ENCODE measurements around the gene IQSEC3.
"Not testable (repeated sequence)": the region's sequence is repeated elsewhere in the genome, so short reads cannot be mapped to it uniquely, and the experiment has no call there.

Gene IQSEC3

DNA sequence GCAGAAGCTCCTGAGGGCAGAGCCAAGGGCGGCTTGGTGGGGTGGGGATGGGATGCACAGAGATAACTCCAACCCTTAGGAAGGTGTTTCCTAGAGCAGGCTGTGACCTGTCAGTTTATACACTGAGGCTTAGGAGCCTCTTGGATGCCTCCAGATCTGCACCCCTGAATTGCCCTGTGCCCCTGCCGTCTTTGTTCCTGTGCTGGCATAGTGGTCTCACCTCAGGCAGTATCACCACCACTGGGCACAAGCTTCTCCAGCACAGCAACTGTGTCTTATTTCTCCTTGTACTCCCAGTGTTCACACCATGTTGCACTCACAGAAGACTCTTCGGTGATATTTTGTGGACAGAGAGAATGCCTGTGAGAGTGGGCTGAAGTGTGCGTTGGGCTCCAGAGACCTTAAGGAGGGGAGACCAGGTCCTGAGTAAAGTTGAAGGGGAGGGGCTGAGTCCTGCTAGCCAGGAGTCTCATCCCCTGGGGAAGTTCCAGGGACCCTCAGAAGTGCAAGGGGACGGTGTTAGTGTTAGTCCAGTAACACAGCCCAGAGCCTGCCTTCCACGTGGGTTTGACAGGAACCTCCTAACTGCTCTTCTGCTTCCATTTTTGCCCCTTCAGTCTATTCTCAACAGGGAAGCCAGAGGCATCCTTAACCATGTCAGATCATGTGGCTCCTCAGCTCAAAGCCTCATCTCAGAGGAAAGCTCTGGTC, 26.9 kb upstream of the IQSEC3 start:
- H3K27me3 ChIP-seq (ENCODE audit: control insufficient read depth in 1 of 2, insufficient read depth in 2 of 2, low read length in 2 of 2); H3K4me3 ChIP-seq (ENCODE audit: low read depth in 1 of 2, low read length in 2 of 2); H3K4me1 ChIP-seq (ENCODE audit: insufficient read depth, low read length); H3K9ac ChIP-seq (ENCODE audit: low read length); H3K36me3 ChIP-seq (ENCODE audit: insufficient read depth, low read length); H3K9me3 ChIP-seq (ENCODE audit: low read length); H3K27ac ChIP-seq (ENCODE audit: low read depth, low read length): not testable (repeated sequence)

DNA sequence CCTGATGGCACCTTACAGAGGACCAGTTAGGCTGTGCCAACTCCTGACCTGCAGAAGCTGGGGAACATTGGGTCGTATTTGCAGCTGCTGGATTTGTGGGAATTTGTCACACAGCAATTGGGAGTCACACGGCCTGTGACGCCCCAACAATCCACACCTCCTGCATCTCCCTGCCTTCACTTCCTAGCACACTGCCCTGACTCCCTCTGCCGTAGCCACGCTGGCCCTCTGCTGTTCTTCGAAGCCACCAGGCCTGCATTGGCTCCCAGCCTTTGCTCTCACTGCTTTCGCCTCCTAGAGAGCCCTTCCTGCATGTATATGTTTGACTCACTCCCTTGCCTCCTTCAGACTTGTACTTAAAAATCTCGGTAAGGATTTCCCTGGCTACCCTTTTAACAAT, 22.2 kb upstream of the IQSEC3 start:
- not testable (repeated sequence) for H3K4me1 ChIP-seq (ENCODE audit: insufficient read depth, low read length)

DNA sequence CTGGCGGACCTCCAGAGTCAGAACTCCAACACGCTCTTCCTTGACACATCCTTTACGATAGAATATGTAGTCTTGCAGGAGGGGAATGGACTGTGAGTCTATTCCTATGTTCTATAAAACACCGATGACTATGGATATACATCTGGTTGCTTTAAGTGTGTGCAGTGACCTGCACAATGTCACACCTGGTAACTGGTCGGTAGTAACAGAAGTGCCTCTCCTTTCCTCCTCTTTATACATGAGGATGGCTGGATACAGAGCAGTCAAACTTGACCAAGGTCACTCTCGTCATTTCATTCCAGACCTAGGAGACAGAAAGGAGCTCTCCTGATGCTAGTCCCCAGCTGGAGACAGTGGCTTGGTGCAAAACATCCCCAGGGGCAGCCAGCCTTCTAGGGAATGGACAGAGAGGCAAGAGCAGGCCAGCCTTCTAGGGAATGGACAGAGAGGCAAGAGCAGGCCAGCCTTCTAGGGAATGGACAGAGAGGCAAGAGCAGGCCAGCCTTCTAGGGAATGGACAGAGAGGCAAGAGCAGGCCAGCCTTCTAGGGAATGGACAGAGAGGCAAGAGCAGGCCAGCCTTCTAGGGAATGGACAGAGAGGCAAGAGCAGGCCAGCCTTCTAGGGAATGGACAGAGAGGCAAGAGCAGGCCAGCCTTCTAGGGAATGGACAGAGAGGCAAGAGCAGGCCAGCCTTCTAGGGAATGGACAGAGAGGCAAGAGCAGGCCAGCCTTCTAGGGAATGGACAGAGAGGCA, 21.2 kb upstream of the IQSEC3 start:
- not testable (repeated sequence) for H3K9ac ChIP-seq (ENCODE audit: low read length); H3K36me3 ChIP-seq (ENCODE audit: insufficient read depth, low read length); H3K9me3 ChIP-seq (ENCODE audit: low read length)

More for the DNA sequence above, 22.2 kb upstream of the IQSEC3 start:
- H3K36me3 ChIP-seq (ENCODE audit: insufficient read depth, low read length); H3K9me3 ChIP-seq (ENCODE audit: low read length); H3K4me3 ChIP-seq (ENCODE audit: low read depth in 1 of 2, low read length in 2 of 2); H3K27ac ChIP-seq (ENCODE audit: low read depth, low read length); H3K27me3 ChIP-seq (ENCODE audit: control insufficient read depth in 1 of 2, insufficient read depth in 2 of 2, low read length in 2 of 2); H3K9ac ChIP-seq (ENCODE audit: low read length): not testable (repeated sequence)

DNA sequence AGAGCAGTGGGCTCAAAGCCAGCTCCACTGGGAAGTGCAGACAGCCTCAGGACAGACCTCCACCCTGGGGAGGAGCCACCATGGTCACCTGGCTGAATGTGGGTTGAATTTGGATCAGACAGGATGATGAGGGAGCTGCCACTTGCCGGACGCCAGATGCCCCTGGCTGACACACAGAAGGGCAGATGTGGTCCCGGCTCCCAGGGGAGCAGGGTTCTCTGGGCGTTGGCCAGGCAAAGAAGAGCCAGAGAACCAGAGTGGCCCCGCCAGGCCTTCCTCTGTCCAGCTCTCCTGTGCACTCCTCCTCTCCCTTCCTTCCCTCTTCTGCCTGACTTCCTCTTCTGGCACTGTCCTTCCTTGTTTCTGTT, 20.6 kb upstream of the IQSEC3 start:
- not testable (repeated sequence) for H3K27ac ChIP-seq (ENCODE audit: low read depth, low read length); H3K4me1 ChIP-seq (ENCODE audit: insufficient read depth, low read length); H3K4me3 ChIP-seq (ENCODE audit: low read depth in 1 of 2, low read length in 2 of 2); H3K9ac ChIP-seq (ENCODE audit: low read length); H3K36me3 ChIP-seq (ENCODE audit: insufficient read depth, low read length); H3K9me3 ChIP-seq (ENCODE audit: low read length); H3K27me3 ChIP-seq (ENCODE audit: control insufficient read depth in 1 of 2, insufficient read depth in 2 of 2, low read length in 2 of 2)

More for the DNA sequence above, 21.2 kb upstream of the IQSEC3 start:
- H3K4me1 ChIP-seq (ENCODE audit: insufficient read depth, low read length); H3K27me3 ChIP-seq (ENCODE audit: control insufficient read depth in 1 of 2, insufficient read depth in 2 of 2, low read length in 2 of 2); H3K27ac ChIP-seq (ENCODE audit: low read depth, low read length); H3K4me3 ChIP-seq (ENCODE audit: low read depth in 1 of 2, low read length in 2 of 2): not testable (repeated sequence)

DNA sequence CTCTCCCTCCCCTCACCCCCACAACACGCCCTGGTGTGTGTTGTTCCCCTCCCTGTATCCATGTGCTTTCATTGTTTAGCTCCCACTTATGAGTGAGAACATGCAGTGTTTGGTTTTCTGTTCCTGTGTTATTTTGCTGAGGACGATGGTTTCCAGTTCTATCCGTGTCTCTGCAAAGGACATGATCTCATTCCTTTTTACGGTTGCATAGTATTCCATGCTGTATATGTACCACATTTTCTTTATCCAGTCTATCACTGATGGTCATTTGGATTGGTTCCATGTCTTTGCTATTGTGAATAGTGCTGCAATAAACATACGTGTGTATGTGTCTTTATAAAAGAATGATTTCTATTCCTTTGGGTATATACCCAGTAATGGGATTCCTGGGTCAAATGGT, 20.0 kb upstream of the IQSEC3 start:
- H3K9me3 ChIP-seq (ENCODE audit: low read length); H3K4me3 ChIP-seq (ENCODE audit: low read depth in 1 of 2, low read length in 2 of 2); H3K4me1 ChIP-seq (ENCODE audit: insufficient read depth, low read length); H3K36me3 ChIP-seq (ENCODE audit: insufficient read depth, low read length); H3K9ac ChIP-seq (ENCODE audit: low read length); H3K27me3 ChIP-seq (ENCODE audit: control insufficient read depth in 1 of 2, insufficient read depth in 2 of 2, low read length in 2 of 2); H3K27ac ChIP-seq (ENCODE audit: low read depth, low read length): not testable (repeated sequence)

DNA sequence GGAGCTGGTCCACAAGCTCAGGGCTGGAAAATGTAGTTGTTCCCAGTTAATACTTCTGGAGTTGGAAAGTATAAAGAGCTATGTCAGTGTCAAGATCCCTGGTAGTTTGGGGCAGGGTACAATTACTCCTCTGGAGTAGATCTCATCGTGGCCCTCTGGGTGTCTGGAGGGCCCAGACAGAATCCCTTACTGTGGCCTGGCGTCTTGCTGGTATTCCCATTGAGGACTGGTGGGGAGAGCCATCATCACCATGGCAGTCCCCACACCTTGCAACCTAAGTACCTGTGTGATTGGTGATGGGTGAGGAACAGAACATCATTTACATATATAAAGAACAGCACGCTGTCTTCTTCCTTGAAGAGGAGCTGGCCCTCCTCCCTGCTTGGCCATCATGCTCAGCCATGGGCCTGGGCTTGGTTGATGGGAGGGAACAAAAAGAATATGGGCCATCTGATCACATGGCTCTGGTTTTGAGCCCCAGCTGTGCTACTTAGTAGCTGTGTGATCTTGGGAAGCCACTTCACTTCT, 18.8 kb upstream of the IQSEC3 start:
- H3K27ac ChIP-seq (ENCODE audit: low read depth, low read length); H3K36me3 ChIP-seq (ENCODE audit: insufficient read depth, low read length); H3K4me3 ChIP-seq (ENCODE audit: low read depth in 1 of 2, low read length in 2 of 2); H3K9ac ChIP-seq (ENCODE audit: low read length); H3K9me3 ChIP-seq (ENCODE audit: low read length); H3K4me1 ChIP-seq (ENCODE audit: insufficient read depth, low read length); H3K27me3 ChIP-seq (ENCODE audit: control insufficient read depth in 1 of 2, insufficient read depth in 2 of 2, low read length in 2 of 2): not testable (repeated sequence)

DNA sequence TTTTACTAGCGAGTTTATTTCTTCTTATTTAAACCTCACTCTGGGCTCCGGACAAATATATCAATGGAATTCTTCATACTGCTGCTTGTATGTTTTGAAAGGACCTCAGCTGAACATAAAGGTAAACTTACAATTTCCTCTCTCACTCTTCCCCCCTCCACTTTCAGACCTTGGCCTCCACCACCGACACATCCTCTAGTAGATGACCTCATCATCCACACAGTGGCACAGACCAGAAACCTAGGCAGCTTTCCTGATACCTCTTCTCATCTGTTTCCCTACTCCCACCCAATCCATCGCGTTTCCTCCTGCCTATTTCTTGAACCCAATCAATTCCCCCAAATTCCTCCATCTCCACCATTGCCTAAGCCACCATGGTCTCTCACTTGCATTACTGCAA, 17.4 kb upstream of the IQSEC3 start:
- H3K27me3 ChIP-seq (ENCODE audit: control insufficient read depth in 1 of 2, insufficient read depth in 2 of 2, low read length in 2 of 2); H3K4me1 ChIP-seq (ENCODE audit: insufficient read depth, low read length); H3K4me3 ChIP-seq (ENCODE audit: low read depth in 1 of 2, low read length in 2 of 2); H3K9ac ChIP-seq (ENCODE audit: low read length); H3K36me3 ChIP-seq (ENCODE audit: insufficient read depth, low read length); H3K9me3 ChIP-seq (ENCODE audit: low read length); H3K27ac ChIP-seq (ENCODE audit: low read depth, low read length): not testable (repeated sequence)

DNA sequence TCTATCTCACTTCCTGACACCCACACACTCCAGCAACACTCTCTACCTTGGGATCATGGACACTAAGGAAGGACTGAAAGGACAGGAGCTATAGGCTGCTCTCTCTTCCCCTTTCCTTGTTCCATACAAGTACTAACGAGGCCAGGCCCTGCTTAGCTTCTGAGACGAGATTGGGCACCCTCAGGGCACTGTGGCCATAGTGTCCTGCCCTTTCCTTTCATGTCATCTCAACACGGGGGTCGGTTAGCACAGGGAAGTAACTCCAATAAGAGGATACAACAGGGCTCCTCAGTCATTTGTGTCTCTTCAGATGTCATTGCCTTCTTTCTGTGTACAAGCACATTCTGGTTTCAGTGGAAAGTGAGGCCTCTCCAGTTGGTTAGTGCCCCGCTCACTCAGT, 15.5 kb upstream of the IQSEC3 start:
- not testable (repeated sequence) for H3K9me3 ChIP-seq (ENCODE audit: low read length); H3K27ac ChIP-seq (ENCODE audit: low read depth, low read length); H3K9ac ChIP-seq (ENCODE audit: low read length); H3K4me1 ChIP-seq (ENCODE audit: insufficient read depth, low read length); H3K4me3 ChIP-seq (ENCODE audit: low read depth in 1 of 2, low read length in 2 of 2); H3K36me3 ChIP-seq (ENCODE audit: insufficient read depth, low read length)
- H3K27me3 ChIP-seq (ENCODE audit: control insufficient read depth in 1 of 2, insufficient read depth in 2 of 2, low read length in 2 of 2): peaks cover 6 to 16% of the 10 kb centered on the region in 2 donors

DNA sequence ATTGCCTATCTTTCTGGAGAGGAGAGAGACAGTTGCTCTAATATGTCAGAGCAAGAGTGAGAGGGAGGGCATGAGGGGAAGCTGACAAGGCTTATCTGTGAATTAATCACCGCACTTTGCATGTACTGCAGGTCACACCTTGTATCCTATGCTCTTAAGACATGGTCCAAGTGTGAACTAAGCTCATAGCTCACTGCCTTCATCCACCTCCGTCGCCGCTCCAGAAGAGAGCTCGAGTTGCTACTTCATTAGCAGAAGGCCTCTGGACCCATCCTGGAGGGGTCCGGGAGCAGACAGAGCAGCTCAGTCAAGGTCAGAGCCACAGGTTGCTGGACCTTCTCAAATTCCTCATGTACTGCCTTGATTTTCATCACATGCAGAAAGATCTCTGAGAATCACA, 14.6 kb upstream of the IQSEC3 start:
- not testable (repeated sequence) for H3K4me3 ChIP-seq (ENCODE audit: low read depth in 1 of 2, low read length in 2 of 2); H3K36me3 ChIP-seq (ENCODE audit: insufficient read depth, low read length); H3K9me3 ChIP-seq (ENCODE audit: low read length); H3K27ac ChIP-seq (ENCODE audit: low read depth, low read length); H3K9ac ChIP-seq (ENCODE audit: low read length); H3K4me1 ChIP-seq (ENCODE audit: insufficient read depth, low read length)
- H3K27me3 ChIP-seq (ENCODE audit: control insufficient read depth in 1 of 2, insufficient read depth in 2 of 2, low read length in 2 of 2): peaks cover 6 to 16% of the 10 kb centered on the region in 2 donors

DNA sequence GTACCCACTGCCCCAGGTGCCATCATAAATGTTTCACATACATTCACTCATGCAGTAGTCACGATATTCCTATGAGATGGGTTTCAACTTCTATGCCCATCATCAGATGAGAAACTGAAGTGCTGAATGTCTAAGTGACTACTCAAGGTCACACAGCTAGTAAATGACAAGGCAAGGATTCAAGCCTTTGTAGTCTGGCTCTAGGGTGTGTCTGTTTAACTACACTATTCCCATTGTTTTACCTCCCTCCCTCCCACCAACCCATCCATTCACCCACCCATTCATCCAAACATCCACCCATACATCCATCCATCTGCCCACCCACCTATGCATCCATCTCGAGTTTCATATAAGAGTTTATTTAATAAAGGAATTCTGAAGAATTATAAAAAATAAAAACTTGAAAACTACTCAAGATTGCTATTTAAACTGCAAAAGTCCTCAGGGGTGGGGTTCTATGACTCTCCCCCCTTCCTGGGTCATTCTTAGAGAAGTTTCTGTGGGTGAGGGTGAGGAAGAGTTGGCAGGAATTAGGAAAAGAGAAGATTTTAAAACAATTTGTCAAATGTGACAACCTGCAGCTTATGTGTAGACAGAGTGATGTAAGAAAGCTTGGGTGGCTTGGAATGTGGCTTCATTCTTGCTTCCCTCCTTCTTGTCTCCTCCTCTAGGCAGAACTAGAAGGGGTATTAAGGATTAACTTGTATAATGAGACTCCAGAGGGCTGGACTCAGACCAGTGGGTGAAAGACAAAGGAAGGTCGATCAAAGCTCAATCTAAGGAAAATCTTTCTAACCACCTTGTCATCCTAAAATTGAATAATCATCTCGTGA, 13.4 kb upstream of the IQSEC3 start:
- peaks cover 14 to 23% of the 10 kb centered on the region in 2 donors for H3K27me3 ChIP-seq (ENCODE audit: control insufficient read depth in 1 of 2, insufficient read depth in 2 of 2, low read length in 2 of 2)
- not testable (repeated sequence) for H3K36me3 ChIP-seq (ENCODE audit: insufficient read depth, low read length); H3K4me1 ChIP-seq (ENCODE audit: insufficient read depth, low read length); H3K9ac ChIP-seq (ENCODE audit: low read length); H3K27ac ChIP-seq (ENCODE audit: low read depth, low read length); H3K4me3 ChIP-seq (ENCODE audit: low read depth in 1 of 2, low read length in 2 of 2); H3K9me3 ChIP-seq (ENCODE audit: low read length)
